Psoas muscle (tissue), 8 donors: ENCODE results near the gene ZNF195. TPM values are rescaled to one million over a fixed set of nuclear protein-coding genes. Genes with fewer than 3 reads are reported as not detected.
A peak's percentile ranks its signal among the peaks of the same experiment; 100 is the strongest.

Experiments
- ATAC-seq, 4 donors: fragments of 200-7000 bp; cut with Tn5 transposase; one replicate each; pipeline ENCODE4 v1.9.1; 2020; ENCODE audit warnings: moderate library complexity in 3 of 4, mild to moderate bottlenecking in 2 of 4
- DNase-seq, 2 donors: peaks; one replicate each; pipeline ENCODE4 v3.0.0-alpha.2; 2020
- H3K27ac ChIP-seq: fragments of 200-600 bp; one replicate; pipeline ENCODE4 v1.8.0; 2022
- H3K27me3 ChIP-seq, 3 donors: fragments of 200-600 bp in 1 of 3; one replicate each; pipeline versions ENCODE4 v1.6.1 to v1.8.0; 2013 to 2022; ENCODE audit warnings: low read length in 2 of 3, mild to moderate bottlenecking in 2 of 3, moderate library complexity in 1 of 3; ENCODE audit not compliant: insufficient read depth in 3 of 3
- H3K36me3 ChIP-seq, 2 donors: fragments of 200-600 bp in 1 of 2; one replicate each; pipeline versions ENCODE4 v1.6.1 to v1.8.0; 2013 to 2022; ENCODE audit warnings: low read depth in 1 of 2, mild to moderate bottlenecking in 1 of 2, moderate library complexity in 1 of 2; ENCODE audit not compliant: insufficient read depth in 1 of 2
- H3K4me1 ChIP-seq: fragments of 200-600 bp; one replicate; pipeline ENCODE4 v1.8.0; 2022
- H3K4me3 ChIP-seq: fragments of 200-600 bp; one replicate; pipeline ENCODE4 v1.8.0; 2022; ENCODE audit warnings: mild to moderate bottlenecking
- H3K9me3 ChIP-seq: fragments of 200-600 bp; one replicate; pipeline ENCODE4 v1.8.0; 2022
- CTCF ChIP-seq: fragments of 200-600 bp; IDR thresholded peaks from one replicate; pipeline ENCODE4 v1.8.0; 2022; ENCODE audit warnings: antibody characterized with exemption
- WGBS, 3 donors: extraction: QIAGEN DNeasy Blood & Tissue Kit; methylation state at CpG; one replicate each; pipeline versions ENCODE4 v1.1.6 to v1.1.7; 2013; 5-methylcytosine and 5-hydroxymethylcytosine counted together
- intact Hi-C, 2 donors: fragments of 100-400 bp; cut with DNase I; formaldehyde crosslinking; loops; one replicate each; pipeline versions ENCODE4 v1.11.0 to v1.14.2; 2022
- polyA plus RNA-seq, 3 donors: library from polyadenylated mRNA; stranded (reverse); fragments of 200-250 nt; gene quantifications; one replicate each; pipeline ENCODE4 v1.2.3, GENCODE V29; 2013
- total RNA-seq, 4 donors: library from RNA; stranded (reverse); fragmentation: NEBNext Ultra II Directional in 2 of 4; extraction: Animal tissue kit (Norgen Biotek cat#: 25700) in 2 of 4; gene quantifications; one replicate each; pipeline versions ENCODE4 v1.2.1 to v1.2.4, GENCODE V29; 2021 to 2023
- donor health status: healthy with polysubstance abuse.
- donor health status: DM: no; HTN: no; CAD: no; lungs with moderate emphysema.
- donor health status: Bipolar disorder and iron deficiency.
- donor health status: healthy.
- donor health status: DM: yes; HTN: yes; CAD: no.
- donor health status: DM: no; HTN: no; CAD: no.
- donor health status: DM: no; HTN: no; CAD: no.
- donor health status: DM: yes; HTN: yes; CAD: no.

The ZNF195 gene
- total and polyA plus RNA-seq, 7 donors = 8.6 to 14.9 (median 13.0) TPM

GRCh38 chr11:3382613-3383285 lies 3.8 kb upstream of the ZNF195 start:
- ATAC-seq = no peak
- intact Hi-C loops = no loop called here
- no peak for DNase-seq
- H3K9me3 ChIP-seq = no peaks in the 10 kb centered on the region
- WGBS, 3 donors = 81 to 85% (median 83%) methylated on average over 5 of the region's 5 CpGs
- peaks cover 5% of the 10 kb centered on the region for H3K4me1 ChIP-seq
- peaks cover 0 to 5% (median 0%) of the 10 kb centered on the region in 3 donors for H3K27me3 ChIP-seq
- no peak overlapping the region for H3K27ac ChIP-seq
- H3K36me3 ChIP-seq = no peaks in the 10 kb centered on the region
- no peak for TF ChIP-seq CTCF
- H3K4me3 ChIP-seq = no peak overlapping the region

- Histone ChIP-seq H3K4me3 (no peak overlapping the region), H3K4me1 (peaks cover 14% of the 10 kb centered on the region), H3K27me3 (peaks cover 0 to 5% (median 0%) of the 10 kb centered on the region in 3 donors), H3K36me3 (peaks cover 0 to 7% of the 10 kb centered on the region in 2 donors), H3K9me3 (no peaks in the 10 kb centered on the region), H3K27ac (no peak overlapping the region)
- intact Hi-C loops = no loop called here
- no peak for TF ChIP-seq CTCF
- 73 to 77% (median 74%) methylated on average over 5 of the region's 5 CpGs for WGBS, 3 donors
- DNase-seq = no peak
- ATAC-seq = no peak
Measured at GRCh38 chr11:3381794-3382193, 2.8 kb upstream of the ZNF195 start.

GRCh38 chr11:3380706-3381545 lies 2.0 kb upstream of the ZNF195 start:
- Histone ChIP-seq H3K36me3 (peaks cover 0 to 14% of the 10 kb centered on the region in 2 donors), H3K27me3 (no peaks in the 10 kb centered on the region), H3K9me3 (no peaks in the 10 kb centered on the region), H3K4me1 (peaks cover 20% of the 10 kb centered on the region), H3K27ac (no peak overlapping the region), H3K4me3 (peak overlapping the region; percentile 11)
- ATAC-seq (no peak), DNase-seq (no peak)
- WGBS, 3 donors = 61 to 68% (median 68%) methylated on average over 12 of the region's 12 CpGs
- intact Hi-C loops = no loop called here
- no peak for TF ChIP-seq CTCF

GRCh38 chr11:3375552-3375951 lies 3.4 kb downstream of the ZNF195 start:
- DNase-seq = no peak
- TF ChIP-seq CTCF = no peak
- Histone ChIP-seq H3K27me3 (no peaks in the 10 kb centered on the region), H3K4me1 (peaks cover 23% of the 10 kb centered on the region), H3K9me3 (no peaks in the 10 kb centered on the region), H3K4me3 (no peak overlapping the region), H3K27ac (no peak overlapping the region), H3K36me3 (peaks cover 3 to 55% of the 10 kb centered on the region in 2 donors)
- 83 to 89% (median 88%) methylated on average over 4 of the region's 4 CpGs for WGBS, 3 donors
- intact Hi-C loops = loop anchor here in 1 of 2 donors (5.0 kb wide), 1 partner anchor 47 kb away; no protein-coding TSS in a partner anchor
- no peak for ATAC-seq
